Kidney (tissue), 14 donors: ENCODE results near the gene MFSD6L. TPM values are rescaled to one million over a fixed set of nuclear protein-coding genes. Genes with fewer than 3 reads are reported as not detected.

Experiments
- DNase-seq, 5 donors: peaks; one replicate each; pipeline ENCODE4 v3.0.0-alpha.2; 2013 to 2020
- FAIRE-seq: peaks from 2 replicates; lab custom pipeline; 2012; peaks lifted over from hg19 to GRCh38; lab: Jason Lieb, UNC
- H3K27ac ChIP-seq, 2 donors: one replicate each; pipeline ENCODE4 v1.7.0; 2013; ENCODE audit warnings: low read depth in 2 of 2, low read length in 2 of 2, inconsistent platforms in 1 of 2
- H3K27me3 ChIP-seq: one replicate; pipeline ENCODE4 v1.7.1; 2013; ENCODE audit warnings: low read length, inconsistent platforms; ENCODE audit not compliant: control insufficient read depth, insufficient read depth
- H3K36me3 ChIP-seq, 3 donors: one replicate each; pipeline versions ENCODE4 v1.7.0 to v1.7.1; 2013; ENCODE audit warnings: low read length in 3 of 3, control low read depth in 1 of 3, inconsistent platforms in 1 of 3; ENCODE audit not compliant: insufficient read depth in 3 of 3, control insufficient read depth in 2 of 3
- H3K4me1 ChIP-seq, 3 donors: one replicate each; pipeline versions ENCODE4 v1.7.0 to v1.7.1; 2013; ENCODE audit warnings: low read length in 3 of 3, inconsistent platforms in 1 of 3, low read depth in 1 of 3; ENCODE audit not compliant: control insufficient read depth in 2 of 3, insufficient read depth in 2 of 3
- H3K4me3 ChIP-seq, 3 donors: one replicate each; pipeline versions ENCODE4 v1.7.0 to v1.8.1; 2013; ENCODE audit warnings: low read length in 3 of 3, control low read depth in 1 of 3, inconsistent platforms in 1 of 3
- H3K9ac ChIP-seq, 3 donors: one replicate each; pipeline versions ENCODE4 v1.7.0 to v1.7.1; 2013; ENCODE audit warnings: low read length in 3 of 3, control low read depth in 1 of 3, inconsistent platforms in 1 of 3
- H3K9me3 ChIP-seq, 3 donors: one replicate each; pipeline versions ENCODE4 v1.7.0 to v1.7.1; 2013; ENCODE audit warnings: low read length in 3 of 3, control low read depth in 1 of 3, inconsistent platforms in 1 of 3; ENCODE audit not compliant: control insufficient read depth in 2 of 3, insufficient read depth in 1 of 3
- CTCF ChIP-seq: IDR thresholded peaks from 3 replicates; pipeline ENCODE4 v1.5.1; 2012; ENCODE audit warnings: mild to moderate bottlenecking, moderate library complexity, borderline replicate concordance; ENCODE audit not compliant: insufficient read depth; ENCODE audit errors: extremely low read depth
- intact Hi-C: fragments of 100-400 bp; cut with DNase I; formaldehyde crosslinking; loops from one replicate; pipeline ENCODE4 v1.11.1; 2022
- polyA plus RNA-seq: library from polyadenylated mRNA; stranded (reverse); fragments of 350-450 nt; fragmentation: Illumina TruSeq; extraction: RNeasy Lipid Tissue Mini Kit (QIAGEN cat#74804); gene quantifications from one replicate; pipeline ENCODE4 v1.2.3, GENCODE V29; 2014; ENCODE audit warnings: low read depth, low replicate concordance; ENCODE audit not compliant: insufficient read depth
- total RNA-seq: library from RNA; stranded (reverse); fragmentation: NEBNext Ultra II Directional; extraction: Animal tissue kit (Norgen Biotek cat#: 25700); gene quantifications from one replicate; pipeline ENCODE4 v1.2.1, GENCODE V29; 2021
- donor health status: control.
- donor health status: control.
- donor health status: control.
- donor health status: control.
- donor health status: control.
- donor health status: DM: yes; HTN: yes; CAD: no.
- donor health status: Normal renal cell carcinoma (clear cell type).

The MFSD6L gene
- total and polyA plus RNA-seq, 2 donors from 2014 or later = 3.1 to 3.8 TPM

GRCh38 chr17:8785547-8786413 is 13.4 kb downstream of the MFSD6L start:
- DNase-seq = peak; percentile 80 to 90 (median 86)
- H3K4me3 ChIP-seq = no peak overlapping the region
- no peaks in the 10 kb centered on the region for H3K36me3 ChIP-seq
- H3K9ac ChIP-seq = no peak overlapping the region
- no peaks in the 10 kb centered on the region for H3K9me3 ChIP-seq
- H3K4me1 ChIP-seq = no peaks in the 10 kb centered on the region
- intact Hi-C loops = no loop called here
- FAIRE-seq = no peak
- no peak overlapping the region for H3K27ac ChIP-seq
- TF ChIP-seq CTCF = peak; percentile 70
- H3K27me3 ChIP-seq = no peaks in the 10 kb centered on the region

- TF ChIP-seq CTCF = no peak
- Histone ChIP-seq H3K27me3 (no peaks in the 10 kb centered on the region), H3K27ac (no peak overlapping the region), H3K4me1 (no peaks in the 10 kb centered on the region), H3K9ac (no peak overlapping the region), H3K4me3 (no peak overlapping the region), H3K36me3 (no peaks in the 10 kb centered on the region), H3K9me3 (no peaks in the 10 kb centered on the region)
- FAIRE-seq = no peak
- no peak for DNase-seq
- intact Hi-C loops = no loop called here
Observed at GRCh38 chr17:8782176-8782575, 17.0 kb downstream of the MFSD6L start.

GRCh38 chr17:8781776-8782175 is 17.4 kb downstream of the MFSD6L start:
- no peak for TF ChIP-seq CTCF
- no peaks in the 10 kb centered on the region for H3K4me1 ChIP-seq
- intact Hi-C loops = no loop called here
- no peak overlapping the region for H3K9ac ChIP-seq
- no peaks in the 10 kb centered on the region for H3K27me3 ChIP-seq
- no peaks in the 10 kb centered on the region for H3K9me3 ChIP-seq
- no peak overlapping the region for H3K4me3 ChIP-seq
- FAIRE-seq (no peak), DNase-seq (no peak)
- no peaks in the 10 kb centered on the region for H3K36me3 ChIP-seq
- no peak overlapping the region for H3K27ac ChIP-seq
